HepG2 (cell line): ENCODE results near the gene ZNF23. TPM values are rescaled to one million over a fixed set of nuclear protein-coding genes. Genes with fewer than 3 reads are reported as not detected.

ENCODE experiments used
- ARNTL ChIP-seq: sonication (generic); formaldehyde crosslinking; IDR thresholded peaks from 2 replicates; pipeline ENCODE4 v1.4.0; 2020; ENCODE audit warnings: mild to moderate bottlenecking, missing genetic modification reagents
- CENPX ChIP-seq: sonication (generic); formaldehyde crosslinking; IDR thresholded peaks from 2 replicates; pipeline ENCODE4 v1.9.0; 2021; ENCODE audit warnings: mild to moderate bottlenecking, missing genetic modification reagents, moderate library complexity
- ISL2 ChIP-seq: sonication (generic); formaldehyde crosslinking; IDR thresholded peaks from 2 replicates; pipeline ENCODE4 v1.5.0; 2020; ENCODE audit warnings: missing genetic modification reagents
- KDM3A ChIP-seq: IDR thresholded peaks from 2 replicates; pipeline ENCODE4 v1.6.1; 2018; ENCODE audit warnings: low read depth, missing compliant biosample characterization
- KDM6A ChIP-seq: IDR thresholded peaks from 2 replicates; pipeline ENCODE4 v1.6.1; 2016; ENCODE audit warnings: low read depth
- NPAS2 ChIP-seq: sonication (generic); formaldehyde crosslinking; IDR thresholded peaks from 2 replicates; pipeline ENCODE4 v1.8.0; 2022; ENCODE audit warnings: mild to moderate bottlenecking, missing genetic modification reagents, borderline replicate concordance
- PHF5A ChIP-seq: IDR thresholded peaks from one replicate; pipeline ENCODE4 v1.6.1; 2018; ENCODE audit warnings: low read depth, missing genetic modification reagents; ENCODE audit not compliant: unreplicated experiment
- RFX5 ChIP-seq: IDR thresholded peaks from 2 replicates; pipeline ENCODE4 v1.6.1; 2011; ENCODE audit warnings: low read depth, low read length, improper control_type of control experiment
- ZNF326 ChIP-seq: sonication (generic); formaldehyde crosslinking; IDR thresholded peaks from 2 replicates; pipeline ENCODE4 v1.4.0; 2020; ENCODE audit warnings: missing genetic modification reagents, borderline replicate concordance
- ZSCAN25 ChIP-seq: sonication (generic); formaldehyde crosslinking; IDR thresholded peaks from 2 replicates; pipeline ENCODE4 v1.8.0; 2022; ENCODE audit warnings: mild to moderate bottlenecking, missing genetic modification reagents
- polyA plus RNA-seq, 8 experiments: library from polyadenylated mRNA; depleted of rRNA in 3 of 8; stranded (reverse) in 7 of 8; unstranded in 1 of 8; fragments of >200 nt; fragmentation: Illumina TruSeq in 4 of 8; extraction: Trizol in 4 of 8; gene quantifications; 2 replicates each; pipeline versions ENCODE4 v1.2.1 to v1.2.3, GENCODE V29; 2011 to 2016; ENCODE audit warnings: low read depth in 4 of 8, missing spikeins in 1 of 8, mixed read lengths in 1 of 8; ENCODE audit not compliant: insufficient read depth in 1 of 8
- total RNA-seq, 5 experiments: library from RNA; depleted of rRNA; stranded (reverse); fragments of >200 nt; fragmentation: Illumina TruSeq; extraction: Trizol; gene quantifications; 2 replicates each; pipeline ENCODE4 v1.2.3, GENCODE V29; 2016; ENCODE audit warnings: low read depth in 1 of 5
- TF ChIP-seq, protein P1 (sequence below): sonication (generic); formaldehyde crosslinking; conservative IDR thresholded peaks from 2 replicates; pipeline ENCODE4 v1.4.0; 2020; ENCODE audit warnings: missing genetic modification reagents
- TF ChIP-seq, protein P2 (sequence below): sonication (generic); formaldehyde crosslinking; IDR thresholded peaks from 2 replicates; pipeline ENCODE4 v1.4.0; 2020; ENCODE audit warnings: missing genetic modification reagents
- TF ChIP-seq, protein P3 (sequence below): sonication (generic); formaldehyde crosslinking; IDR thresholded peaks from 2 replicates; pipeline ENCODE4 v1.5.0; 2020; ENCODE audit warnings: mild to moderate bottlenecking, missing genetic modification reagents, borderline replicate concordance
- TF ChIP-seq, protein P4 (sequence below): IDR thresholded peaks from 2 replicates; pipeline ENCODE4 v1.6.1; 2016; ENCODE audit warnings: low read depth, missing genetic modification reagents, missing compliant biosample characterization
- TF ChIP-seq, protein P5 (sequence below): IDR thresholded peaks from 2 replicates; pipeline ENCODE4 v1.6.1; 2016; ENCODE audit warnings: missing compliant biosample characterization, missing genetic modification reagents, borderline replicate concordance

Gene ZNF23
- total and polyA plus RNA-seq, 2 of the 13 experiments (the other 11 are each of a cell fraction or from before 2014, with no cell fraction given) = 8.6 to 12.2 TPM

DNA sequence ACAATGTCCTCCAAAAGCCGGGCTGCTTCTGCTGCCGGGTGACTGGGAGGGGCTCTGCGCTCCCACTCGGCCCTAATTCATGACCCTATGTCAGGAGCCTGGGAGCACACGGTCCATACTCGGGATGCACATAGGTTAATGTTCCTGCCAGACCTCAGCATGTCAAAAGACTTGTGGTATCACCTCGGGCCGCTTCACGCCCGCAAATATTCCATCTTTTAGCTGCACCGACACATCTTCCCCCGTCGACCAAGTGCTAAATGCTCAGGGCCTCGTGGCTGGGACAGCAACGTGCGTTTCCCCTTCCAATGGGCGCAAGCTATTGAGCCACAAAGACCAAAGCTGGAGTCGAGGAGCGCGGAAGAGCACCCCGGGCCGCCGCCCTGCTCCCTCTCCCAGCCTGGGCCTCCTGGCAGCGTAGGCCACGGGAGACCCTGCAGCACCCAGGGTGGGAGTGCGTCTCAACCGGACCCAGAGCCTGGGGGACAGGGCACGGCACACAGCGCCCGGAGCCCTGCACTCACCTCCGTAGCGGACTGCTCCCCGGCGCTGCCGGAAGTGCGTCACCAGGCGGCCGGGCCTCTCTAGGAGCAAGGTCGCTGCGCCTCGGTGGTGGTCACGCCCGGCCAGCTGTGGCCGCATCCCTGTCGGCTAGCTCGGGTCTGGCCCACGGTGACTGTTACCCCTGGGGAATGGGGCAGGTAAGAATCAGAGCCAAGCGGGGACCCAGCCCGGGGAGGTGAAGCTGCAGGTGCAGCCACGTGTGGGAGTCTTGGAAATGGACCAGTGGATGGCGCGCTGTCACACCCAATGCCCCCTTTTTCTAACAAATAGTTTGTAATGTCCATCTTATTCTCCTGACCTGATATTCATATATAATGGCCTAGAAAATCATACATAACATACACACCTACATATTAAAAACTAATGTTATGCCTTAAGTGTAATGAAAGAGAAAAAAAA is at the start of gene ZNF23 (continued):
- TF ChIP-seq, protein P1, sequence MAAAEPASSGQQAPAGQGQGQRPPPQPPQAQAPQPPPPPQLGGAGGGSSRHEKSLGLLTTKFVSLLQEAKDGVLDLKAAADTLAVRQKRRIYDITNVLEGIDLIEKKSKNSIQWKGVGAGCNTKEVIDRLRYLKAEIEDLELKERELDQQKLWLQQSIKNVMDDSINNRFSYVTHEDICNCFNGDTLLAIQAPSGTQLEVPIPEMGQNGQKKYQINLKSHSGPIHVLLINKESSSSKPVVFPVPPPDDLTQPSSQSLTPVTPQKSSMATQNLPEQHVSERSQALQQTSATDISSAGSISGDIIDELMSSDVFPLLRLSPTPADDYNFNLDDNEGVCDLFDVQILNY (CRISPR knock-in tag) = peak; percentile 76
- TF ChIP-seq, protein P2, sequence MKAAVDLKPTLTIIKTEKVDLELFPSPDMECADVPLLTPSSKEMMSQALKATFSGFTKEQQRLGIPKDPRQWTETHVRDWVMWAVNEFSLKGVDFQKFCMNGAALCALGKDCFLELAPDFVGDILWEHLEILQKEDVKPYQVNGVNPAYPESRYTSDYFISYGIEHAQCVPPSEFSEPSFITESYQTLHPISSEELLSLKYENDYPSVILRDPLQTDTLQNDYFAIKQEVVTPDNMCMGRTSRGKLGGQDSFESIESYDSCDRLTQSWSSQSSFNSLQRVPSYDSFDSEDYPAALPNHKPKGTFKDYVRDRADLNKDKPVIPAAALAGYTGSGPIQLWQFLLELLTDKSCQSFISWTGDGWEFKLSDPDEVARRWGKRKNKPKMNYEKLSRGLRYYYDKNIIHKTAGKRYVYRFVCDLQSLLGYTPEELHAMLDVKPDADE (CRISPR knock-in tag) = no peak
- TF ChIP-seq KDM3A (CRISPR knock-in tag) (peak; percentile 96; the same call in 1 of the 2 replicates), KDM6A (no peak; the same call in 1 of the 2 replicates), ARNTL (CRISPR knock-in tag) (peak; percentile 76), ZNF326 (0 out of 2 replicates have a peak, but pooled peaks have one; percentile 20), NPAS2 (CRISPR knock-in tag) (no peak), ZSCAN25 (CRISPR knock-in tag) (peak; percentile 96), PHF5A (CRISPR knock-in tag) (peak; percentile 85), CENPX (no peak), RFX5 (peak; percentile 49; the same call in 1 of the 2 replicates), ISL2 (CRISPR knock-in tag) (peak; percentile 86)
- TF ChIP-seq, protein P3, sequence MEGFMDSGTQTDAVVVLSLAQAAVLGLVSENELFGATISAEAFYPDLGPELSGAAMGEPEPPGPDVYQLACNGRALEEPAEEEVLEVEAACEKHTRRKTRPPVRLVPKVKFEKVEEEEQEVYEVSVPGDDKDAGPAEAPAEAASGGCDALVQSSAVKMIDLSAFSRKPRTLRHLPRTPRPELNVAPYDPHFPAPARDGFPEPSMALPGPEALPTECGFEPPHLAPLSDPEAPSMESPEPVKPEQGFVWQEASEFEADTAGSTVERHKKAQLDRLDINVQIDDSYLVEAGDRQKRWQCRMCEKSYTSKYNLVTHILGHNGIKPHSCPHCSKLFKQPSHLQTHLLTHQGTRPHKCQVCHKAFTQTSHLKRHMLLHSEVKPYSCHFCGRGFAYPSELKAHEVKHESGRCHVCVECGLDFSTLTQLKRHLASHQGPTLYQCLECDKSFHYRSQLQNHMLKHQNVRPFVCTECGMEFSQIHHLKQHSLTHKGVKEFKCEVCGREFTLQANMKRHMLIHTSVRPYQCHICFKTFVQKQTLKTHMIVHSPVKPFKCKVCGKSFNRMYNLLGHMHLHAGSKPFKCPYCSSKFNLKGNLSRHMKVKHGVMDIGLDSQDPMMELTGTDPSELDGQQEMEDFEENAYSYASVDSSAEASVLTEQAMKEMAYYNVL (CRISPR knock-in tag) = peak; percentile 91
- TF ChIP-seq, protein P4, sequence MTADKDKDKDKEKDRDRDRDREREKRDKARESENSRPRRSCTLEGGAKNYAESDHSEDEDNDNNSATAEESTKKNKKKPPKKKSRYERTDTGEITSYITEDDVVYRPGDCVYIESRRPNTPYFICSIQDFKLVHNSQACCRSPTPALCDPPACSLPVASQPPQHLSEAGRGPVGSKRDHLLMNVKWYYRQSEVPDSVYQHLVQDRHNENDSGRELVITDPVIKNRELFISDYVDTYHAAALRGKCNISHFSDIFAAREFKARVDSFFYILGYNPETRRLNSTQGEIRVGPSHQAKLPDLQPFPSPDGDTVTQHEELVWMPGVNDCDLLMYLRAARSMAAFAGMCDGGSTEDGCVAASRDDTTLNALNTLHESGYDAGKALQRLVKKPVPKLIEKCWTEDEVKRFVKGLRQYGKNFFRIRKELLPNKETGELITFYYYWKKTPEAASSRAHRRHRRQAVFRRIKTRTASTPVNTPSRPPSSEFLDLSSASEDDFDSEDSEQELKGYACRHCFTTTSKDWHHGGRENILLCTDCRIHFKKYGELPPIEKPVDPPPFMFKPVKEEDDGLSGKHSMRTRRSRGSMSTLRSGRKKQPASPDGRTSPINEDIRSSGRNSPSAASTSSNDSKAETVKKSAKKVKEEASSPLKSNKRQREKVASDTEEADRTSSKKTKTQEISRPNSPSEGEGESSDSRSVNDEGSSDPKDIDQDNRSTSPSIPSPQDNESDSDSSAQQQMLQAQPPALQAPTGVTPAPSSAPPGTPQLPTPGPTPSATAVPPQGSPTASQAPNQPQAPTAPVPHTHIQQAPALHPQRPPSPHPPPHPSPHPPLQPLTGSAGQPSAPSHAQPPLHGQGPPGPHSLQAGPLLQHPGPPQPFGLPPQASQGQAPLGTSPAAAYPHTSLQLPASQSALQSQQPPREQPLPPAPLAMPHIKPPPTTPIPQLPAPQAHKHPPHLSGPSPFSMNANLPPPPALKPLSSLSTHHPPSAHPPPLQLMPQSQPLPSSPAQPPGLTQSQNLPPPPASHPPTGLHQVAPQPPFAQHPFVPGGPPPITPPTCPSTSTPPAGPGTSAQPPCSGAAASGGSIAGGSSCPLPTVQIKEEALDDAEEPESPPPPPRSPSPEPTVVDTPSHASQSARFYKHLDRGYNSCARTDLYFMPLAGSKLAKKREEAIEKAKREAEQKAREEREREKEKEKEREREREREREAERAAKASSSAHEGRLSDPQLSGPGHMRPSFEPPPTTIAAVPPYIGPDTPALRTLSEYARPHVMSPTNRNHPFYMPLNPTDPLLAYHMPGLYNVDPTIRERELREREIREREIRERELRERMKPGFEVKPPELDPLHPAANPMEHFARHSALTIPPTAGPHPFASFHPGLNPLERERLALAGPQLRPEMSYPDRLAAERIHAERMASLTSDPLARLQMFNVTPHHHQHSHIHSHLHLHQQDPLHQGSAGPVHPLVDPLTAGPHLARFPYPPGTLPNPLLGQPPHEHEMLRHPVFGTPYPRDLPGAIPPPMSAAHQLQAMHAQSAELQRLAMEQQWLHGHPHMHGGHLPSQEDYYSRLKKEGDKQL = peak; percentile 27; the same call in 1 of the 2 replicates
- TF ChIP-seq, protein P5, sequence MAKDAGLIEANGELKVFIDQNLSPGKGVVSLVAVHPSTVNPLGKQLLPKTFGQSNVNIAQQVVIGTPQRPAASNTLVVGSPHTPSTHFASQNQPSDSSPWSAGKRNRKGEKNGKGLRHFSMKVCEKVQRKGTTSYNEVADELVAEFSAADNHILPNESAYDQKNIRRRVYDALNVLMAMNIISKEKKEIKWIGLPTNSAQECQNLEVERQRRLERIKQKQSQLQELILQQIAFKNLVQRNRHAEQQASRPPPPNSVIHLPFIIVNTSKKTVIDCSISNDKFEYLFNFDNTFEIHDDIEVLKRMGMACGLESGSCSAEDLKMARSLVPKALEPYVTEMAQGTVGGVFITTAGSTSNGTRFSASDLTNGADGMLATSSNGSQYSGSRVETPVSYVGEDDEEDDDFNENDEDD (CRISPR knock-in tag) = peak; percentile 85
